ENCODE results near the gene ACY1.
"Not testable (repeated sequence)": the region's sequence is repeated elsewhere in the genome, so short reads cannot be mapped to it uniquely, and the experiment has no call there.

ACY1 gene

DNA sequence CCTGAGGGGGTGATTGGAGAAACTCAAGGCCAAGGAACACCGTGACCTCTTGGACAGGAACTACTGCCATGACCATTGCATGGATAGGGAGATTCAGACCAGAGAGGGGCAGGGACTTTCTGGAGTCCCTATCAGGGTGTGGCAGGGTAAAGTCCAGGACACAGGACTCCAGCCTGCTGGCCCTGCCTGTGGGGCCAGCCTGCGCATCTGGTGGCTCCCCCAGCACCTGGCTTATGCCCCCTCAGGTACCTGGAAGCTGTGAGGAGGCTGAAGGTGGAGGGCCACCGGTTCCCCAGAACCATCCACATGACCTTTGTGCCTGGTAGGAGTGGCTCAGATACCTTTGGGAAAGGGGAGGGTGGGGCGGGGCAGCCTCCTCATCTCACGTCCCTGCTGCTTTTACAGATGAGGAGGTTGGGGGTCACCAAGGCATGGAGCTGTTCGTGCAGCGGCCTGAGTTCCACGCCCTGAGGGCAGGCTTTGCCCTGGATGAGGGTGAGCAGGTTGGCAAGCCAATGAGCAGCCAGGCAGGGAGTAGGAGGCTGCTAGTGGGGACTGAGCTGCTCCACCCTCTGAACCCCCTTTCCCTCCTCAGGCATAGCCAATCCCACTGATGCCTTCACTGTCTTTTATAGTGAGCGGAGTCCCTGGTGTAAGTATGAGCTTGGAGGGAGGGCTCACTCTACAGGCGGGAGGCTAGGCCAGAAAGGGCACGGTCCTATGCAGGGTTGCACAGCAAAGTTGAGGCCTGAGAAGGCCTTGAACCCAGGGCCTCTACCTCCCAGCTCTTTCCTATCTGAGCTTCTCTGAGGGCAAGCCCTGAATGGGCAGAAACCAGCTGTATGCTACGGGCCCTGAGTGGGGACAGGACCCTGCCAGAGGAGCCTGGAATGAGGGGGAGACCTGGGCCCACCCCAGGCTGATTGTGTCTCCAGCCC is 2.9 kb downstream of the ACY1 start:
- no peak for DNase-seq

DNA sequence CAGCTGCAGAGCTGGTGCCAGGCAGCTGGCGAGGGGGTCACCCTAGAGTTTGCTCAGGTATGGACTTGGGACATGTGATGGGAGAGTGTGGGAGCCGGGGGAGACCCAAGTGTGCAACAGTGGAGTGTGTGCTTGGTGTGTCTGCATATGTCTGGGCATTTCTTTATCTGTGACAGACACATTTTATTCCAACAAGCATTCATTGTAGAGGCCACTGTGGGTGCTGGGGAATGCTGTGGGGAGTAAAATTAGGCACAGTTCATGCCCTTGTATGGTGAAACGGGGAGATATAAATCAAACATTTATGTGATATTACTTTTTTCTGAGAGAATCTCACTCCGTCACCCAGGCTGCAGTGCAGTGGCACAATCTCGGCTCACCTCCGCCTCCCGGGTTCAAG is 4.2 kb downstream of the ACY1 start:
- DNase-seq: no peak

DNA sequence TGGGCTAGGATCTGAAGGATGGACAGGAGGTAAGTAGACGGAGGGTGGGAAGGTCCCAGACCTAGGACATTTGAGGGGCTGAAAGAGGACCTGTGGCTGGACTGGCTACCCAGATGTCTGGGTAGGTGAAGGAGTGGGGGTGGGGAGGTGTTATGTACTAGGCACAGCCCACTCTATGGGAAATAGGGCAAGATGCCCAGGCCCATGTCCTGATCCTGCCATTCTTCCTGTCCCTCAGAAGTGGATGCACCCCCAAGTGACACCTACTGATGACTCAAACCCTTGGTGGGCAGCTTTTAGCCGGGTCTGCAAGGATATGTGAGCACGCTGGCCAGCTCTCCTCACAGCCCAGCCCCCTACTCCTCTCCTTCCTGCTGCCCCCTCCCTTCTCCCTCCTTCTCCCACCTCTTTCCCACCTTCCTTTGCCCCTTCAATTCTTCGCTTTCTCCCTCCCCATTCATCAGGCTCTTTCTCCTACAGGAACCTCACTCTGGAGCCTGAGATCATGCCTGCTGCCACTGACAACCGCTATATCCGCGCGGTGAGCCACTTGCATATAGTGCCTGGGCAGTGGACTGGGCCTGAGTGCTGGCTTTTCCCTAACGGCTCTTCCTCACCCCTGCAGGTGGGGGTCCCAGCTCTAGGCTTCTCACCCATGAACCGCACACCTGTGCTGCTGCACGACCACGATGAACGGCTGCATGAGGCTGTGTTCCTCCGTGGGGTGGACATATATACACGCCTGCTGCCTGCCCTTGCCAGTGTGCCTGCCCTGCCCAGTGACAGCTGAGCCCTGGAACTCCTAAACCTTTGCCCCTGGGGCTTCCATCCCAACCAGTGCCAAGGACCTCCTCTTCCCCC is 5.2 kb downstream of the ACY1 start:
- no peak for DNase-seq

DNA sequence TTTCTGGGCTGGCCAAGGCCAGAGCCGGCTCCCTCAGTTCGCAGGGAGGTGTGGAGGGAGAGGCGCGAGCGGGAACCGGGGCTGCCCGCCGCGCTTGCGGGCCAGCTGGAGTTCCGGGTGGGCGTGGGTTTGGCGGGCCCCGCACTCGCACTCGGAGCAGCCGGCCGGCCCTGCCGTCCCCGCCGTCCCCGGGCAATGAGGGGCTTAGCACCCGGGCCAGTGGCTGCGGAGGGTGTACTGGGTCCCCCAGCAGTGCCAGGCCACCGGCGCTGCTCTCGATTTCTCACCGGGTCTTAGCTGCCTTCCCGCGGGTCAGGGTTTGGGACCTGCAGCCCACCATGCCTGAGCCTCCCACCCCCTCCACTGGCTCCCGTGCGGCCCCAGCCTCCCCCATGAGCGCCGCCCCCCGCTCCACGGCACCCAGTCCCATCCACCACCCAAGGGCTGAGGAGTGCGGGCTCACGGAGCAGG is 7.2 kb downstream of the ACY1 start:
- not testable (repeated sequence) for DNase-seq

DNA sequence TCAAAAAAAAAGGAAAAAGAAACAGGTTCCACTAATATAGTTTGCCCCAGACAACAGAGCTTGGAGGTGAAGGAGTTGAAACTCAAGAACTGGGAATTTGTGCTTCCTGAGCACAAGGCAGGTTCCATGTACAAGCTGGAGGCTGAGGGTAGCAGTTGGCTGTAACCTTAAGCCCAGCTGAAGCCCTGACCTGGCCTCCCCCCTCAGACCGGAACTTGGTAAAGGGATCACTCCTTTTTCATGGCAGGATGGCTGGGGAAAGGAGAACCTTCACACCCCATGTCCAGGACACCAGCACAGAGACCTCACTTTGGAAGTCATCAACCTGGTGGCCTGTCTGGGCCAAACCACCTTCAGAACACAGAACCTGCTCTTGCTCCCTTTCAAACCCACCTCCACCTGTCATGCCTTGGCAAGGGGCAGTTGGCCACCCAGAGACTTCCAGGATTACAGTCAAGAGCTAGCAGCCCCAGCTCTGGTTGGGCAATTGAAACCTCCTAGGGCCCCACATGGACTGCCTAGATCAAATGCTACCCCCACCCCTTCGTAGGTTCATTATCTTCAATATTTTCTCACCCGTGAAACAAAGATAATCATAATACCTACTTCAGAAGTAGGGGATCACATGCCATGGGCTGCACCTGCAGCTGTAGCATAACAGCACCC is 8.8 kb downstream of the ACY1 start:
- no peak for DNase-seq

DNA sequence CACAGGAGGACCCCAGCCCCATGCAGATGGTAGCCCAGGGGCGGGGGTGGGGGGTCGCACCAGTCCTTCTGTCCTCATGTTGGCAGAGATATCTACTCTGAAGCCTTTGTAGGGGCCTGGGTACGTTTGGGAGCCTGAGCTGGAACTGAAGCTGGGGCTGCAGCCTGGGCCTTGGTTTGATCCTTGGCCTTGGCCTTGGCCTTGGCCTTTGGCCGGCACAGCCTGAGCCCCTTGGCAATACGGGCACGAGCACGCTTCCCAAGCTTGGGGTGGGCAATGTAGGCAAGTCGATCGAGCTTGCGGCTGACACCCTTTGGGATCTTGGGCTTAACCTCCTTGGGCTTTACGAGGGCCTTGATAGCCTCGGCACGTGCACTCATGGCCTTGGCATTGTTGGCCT is 10.3 kb downstream of the ACY1 start:
- not testable (repeated sequence) for DNase-seq

DNA sequence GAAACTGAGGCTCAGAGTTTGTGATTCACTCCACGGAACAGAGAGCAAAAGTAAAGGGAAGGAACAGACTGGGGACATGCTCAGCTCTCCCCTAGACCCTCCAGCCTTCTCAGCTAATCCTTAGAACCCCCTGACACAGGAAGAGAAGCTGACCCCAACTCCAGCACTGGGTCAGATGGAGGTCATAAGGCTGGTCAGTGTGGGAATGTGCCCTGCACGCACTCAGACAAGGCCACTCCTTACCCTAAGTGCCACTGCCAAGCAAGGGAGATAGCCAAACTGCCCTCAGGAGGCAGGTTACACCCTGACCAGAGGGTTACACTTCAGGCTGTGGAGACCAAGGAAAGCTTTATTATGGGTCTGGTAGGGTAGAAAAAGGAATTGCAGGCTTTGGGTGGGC is 11.2 kb downstream of the ACY1 start:
- no peak for DNase-seq

DNA sequence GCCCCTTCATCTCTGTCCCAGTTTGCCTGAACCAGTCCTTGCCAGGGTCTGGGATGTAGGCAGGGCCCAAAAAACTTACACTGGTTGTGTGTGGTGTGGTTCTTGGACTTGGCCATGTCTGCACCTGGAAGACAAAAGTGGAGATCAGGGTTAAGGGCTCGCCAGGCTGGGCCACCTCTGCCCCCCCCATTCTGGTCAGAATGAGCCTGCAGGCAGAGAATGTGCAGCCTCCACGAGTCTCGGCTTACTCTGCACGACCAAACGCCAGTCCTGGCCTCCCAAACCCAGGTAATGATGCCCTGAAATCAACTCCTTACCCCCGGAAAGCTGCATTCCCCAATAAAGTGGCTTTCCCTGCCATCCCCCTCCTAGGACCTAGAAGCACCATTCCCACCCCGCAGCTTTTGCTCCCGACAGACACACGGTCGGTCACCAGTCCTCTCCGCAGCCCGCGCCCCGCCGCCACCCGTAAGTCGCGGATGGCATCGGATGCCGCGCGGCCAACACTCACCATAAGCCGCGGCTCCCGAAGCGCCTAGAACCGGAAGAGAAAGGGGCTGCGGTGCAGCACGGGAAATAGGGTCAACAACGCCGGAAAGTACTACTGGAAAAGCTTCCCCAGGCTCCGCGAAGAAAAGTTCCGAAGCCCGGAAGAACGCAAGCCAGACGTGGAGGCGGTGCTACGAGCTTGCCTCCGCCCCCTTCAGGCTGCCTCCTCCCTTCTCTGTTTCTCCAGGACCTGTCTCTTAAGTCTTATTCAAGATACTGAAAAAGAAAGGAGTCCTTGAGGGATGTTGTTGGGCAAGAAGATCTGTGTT is 12.2 kb downstream of the ACY1 start, which contains the start of gene RPL29:
TSS of gene RPL29 (minus strand) at position 550 of the 818 bp plus-strand sequence. CDS start at position 116, 434 bp downstream.
- DNase-seq: peak; percentile 71

DNA sequence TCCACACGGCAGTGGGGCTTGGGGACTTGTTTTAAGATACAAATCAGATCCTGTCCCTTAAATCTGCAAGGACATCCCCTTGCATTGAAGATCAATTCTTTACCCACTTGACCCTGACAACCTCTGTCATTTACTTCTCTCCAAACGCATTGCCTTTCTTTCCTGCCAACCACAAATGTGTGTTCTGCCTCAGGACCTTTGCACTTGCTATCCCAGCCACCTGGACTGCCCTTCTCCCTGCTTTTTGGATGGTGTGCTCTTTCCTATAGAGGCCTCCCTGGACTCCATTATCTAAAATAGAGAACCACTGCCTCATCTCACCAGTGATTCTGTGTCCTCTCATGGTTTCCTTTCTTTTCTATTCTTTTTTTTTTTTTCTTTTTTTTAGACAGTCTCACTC is 13.8 kb downstream of the ACY1 start:
- DNase-seq: no peak

DNA sequence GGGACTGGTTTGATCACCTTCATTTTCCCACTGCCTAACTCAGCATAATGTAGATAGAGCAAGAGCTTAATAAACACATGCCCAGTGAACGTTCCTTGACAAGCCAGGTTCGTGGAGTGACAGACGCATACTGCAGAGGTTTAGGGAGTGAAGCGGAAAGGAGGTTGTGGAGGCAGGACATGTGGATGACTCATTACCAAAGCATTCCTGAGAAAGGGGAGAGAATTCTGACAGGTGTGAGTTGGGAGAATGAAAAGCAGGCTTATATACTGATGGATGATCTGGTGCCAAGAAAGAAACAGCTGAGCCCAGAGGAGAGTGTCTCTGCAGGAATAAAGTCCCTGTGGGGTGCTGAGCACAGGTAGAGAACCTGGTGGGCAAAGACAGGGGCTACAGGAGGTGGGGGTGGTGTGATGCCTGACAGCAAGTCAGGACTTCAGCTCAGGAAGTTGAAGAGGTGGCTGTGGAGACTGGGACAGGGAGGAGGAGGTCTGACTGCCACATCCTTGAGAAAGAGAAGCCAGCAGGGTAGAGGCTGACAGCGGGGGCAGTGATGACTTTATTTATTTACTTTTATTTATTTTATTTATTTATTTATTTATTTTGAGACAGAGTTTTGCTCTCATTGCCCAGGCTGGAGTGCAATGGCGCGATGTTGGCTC is 14.7 kb downstream of the ACY1 start:
- DNase-seq: no peak

DNA sequence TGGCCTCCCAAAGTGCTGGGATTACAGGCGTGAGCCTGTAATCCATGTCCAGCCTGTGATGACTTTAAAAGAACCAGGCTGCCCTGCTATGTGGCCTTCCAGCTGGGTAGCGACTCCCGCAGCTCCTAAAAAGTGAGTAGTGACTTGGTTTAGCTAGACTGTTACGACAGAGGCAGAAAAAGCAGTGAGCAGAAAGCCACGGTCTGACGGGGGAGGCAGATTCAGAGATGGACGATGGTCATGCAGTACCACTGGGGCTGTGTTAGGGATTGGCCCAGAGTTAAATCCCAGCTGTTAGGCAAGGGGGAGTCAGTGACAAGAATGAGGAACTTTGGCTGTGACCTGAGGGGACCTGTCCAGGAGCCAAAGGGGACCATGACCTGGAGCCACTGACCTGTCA is 15.4 kb downstream of the ACY1 start:
- DNase-seq: no peak

DNA sequence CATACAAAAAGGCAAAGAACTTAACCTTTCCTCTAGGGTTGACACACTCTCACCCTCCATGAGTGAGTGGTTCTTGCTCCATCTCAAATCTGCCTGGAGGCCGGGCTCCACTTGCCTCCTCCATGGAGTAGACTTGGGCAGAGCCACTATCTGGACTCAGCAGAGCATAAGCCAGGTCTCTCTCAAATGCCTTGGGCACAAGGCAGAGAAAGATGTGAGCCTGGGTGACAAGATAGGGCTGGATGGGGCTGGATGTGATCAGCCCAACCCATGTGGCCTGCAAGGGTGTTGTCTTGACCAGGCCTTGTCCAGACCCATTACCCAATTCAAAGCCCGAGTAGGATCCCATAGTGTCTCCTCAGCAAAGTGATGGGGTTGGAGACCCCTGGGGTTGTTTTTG is 16.5 kb downstream of the ACY1 start:
- DNase-seq: no peak

DNA sequence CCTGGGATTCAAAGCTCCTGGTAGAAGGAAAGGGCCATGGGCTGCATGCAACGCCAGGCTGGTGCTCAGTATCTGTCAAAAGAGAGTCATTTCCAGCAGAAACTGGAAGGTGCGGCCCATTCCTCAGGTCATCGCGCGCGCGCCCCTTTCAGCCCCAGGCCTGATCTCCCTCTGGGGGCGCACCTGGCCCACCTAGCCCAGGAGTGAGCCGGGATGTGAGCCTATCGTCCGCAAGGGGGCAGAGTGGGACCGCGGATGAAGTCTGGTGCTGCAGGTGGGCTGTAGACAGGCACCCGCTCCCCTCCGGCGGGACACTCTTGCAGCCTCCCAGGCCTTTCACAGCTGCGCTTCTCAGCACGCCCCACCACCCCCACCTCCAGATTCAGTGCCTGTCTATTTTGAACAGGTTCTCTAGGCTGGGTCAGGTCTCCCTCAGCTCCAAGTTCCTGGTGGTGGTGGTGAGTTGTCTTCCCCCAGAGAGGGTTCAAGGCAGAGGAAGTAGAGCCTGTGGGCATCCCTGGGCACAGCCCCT is 18.2 kb downstream of the ACY1 start:
- DNase-seq: no peak

DNA sequence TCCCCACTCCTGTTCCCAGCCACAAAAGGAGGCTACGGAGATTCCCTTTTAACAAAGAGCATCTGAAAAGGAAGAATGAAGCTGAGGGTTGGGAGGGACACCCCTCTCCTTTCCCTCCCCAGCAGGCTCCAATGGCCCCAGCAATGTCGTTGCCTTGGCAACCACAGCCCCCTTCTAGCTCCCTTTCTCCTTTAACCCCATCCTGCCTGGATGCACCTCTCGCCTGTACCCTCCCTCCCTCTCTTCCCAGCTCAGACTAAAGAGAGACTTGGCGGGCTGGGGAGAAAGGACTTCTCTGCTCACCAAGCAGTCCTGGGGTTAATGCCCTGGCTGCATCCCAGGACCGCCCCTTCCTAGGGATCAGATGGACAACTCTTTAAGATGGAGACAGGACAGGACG is 19.4 kb downstream of the ACY1 start:
- DNase-seq: no peak

DNA sequence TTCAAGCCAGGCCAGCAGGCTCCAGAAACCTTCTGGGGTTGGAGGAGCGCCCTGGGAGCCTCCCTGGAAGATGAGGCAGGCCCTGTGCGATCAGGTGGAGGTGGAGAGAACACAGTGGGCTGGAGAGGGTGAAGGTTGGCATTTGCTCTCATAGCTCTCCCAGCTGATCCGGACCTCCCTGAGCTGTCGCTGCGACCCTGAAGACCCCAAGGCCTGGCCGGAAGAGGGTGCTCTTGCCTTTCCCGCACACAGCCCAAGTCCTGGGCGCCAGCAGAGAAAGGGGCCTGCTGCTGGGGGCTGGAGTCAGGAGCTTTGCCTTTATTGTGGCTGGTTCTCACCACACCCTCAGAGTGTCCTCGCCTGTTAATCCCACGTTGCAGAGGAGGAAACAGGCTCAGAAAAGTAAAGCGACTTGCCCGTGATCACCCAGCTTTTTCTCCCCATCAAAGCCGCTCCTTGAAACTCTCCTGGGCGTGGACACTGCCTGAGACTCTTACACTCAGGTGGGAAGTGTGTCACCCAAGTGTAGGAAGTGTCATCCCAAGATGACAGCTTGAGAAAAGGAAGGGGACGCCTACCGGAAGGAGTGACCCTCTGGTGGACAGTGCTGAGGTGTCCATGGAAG is 20.9 kb downstream of the ACY1 start:
- DNase-seq: no peak

DNA sequence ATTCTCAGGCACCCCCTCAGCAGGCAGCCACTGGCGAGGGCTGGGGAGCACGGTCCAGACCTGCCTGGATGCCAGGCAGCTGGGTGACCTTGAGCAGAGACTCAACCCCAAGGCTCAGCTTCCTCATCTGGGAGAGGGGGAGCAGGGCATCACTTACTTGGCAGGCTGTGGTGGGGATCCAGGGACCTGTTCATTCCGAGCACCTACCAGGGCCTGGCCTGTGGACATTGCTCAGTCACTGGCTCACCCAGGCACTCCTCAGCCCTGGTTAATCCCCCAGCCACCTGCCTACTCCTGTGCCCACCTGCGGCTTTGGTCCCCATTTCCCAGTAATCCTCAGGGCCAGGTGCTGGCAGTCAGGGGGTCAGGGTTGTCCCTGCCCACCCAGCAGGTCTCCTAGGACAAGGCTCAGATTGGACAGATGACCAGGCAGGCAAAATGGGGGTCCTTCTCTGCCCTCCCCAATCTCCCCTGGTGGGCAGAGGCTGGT is 21.6 kb downstream of the ACY1 start:
- DNase-seq: no peak

DNA sequence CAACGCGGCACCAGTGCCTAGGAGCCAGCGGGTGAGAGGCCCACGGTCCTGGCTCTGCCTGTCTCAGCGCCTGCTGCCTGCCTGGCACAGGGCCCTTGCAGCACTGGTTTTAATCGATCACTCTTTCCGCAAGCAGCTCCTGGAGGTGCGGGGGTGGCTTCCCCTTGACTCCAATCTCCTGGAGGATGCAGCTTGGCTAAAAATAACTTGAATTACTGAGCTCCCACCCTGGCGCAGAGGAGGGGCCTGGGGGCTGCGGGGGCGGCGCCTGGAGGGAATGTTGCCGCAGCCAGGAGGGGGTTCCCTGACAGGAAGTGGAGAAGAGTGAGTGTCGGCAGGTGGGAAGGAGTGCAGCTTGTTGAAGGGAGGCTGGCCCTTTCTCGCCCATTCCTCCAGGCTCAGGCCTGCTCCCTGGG is 22.2 kb downstream of the ACY1 start:
- peak; percentile 7 for DNase-seq

DNA sequence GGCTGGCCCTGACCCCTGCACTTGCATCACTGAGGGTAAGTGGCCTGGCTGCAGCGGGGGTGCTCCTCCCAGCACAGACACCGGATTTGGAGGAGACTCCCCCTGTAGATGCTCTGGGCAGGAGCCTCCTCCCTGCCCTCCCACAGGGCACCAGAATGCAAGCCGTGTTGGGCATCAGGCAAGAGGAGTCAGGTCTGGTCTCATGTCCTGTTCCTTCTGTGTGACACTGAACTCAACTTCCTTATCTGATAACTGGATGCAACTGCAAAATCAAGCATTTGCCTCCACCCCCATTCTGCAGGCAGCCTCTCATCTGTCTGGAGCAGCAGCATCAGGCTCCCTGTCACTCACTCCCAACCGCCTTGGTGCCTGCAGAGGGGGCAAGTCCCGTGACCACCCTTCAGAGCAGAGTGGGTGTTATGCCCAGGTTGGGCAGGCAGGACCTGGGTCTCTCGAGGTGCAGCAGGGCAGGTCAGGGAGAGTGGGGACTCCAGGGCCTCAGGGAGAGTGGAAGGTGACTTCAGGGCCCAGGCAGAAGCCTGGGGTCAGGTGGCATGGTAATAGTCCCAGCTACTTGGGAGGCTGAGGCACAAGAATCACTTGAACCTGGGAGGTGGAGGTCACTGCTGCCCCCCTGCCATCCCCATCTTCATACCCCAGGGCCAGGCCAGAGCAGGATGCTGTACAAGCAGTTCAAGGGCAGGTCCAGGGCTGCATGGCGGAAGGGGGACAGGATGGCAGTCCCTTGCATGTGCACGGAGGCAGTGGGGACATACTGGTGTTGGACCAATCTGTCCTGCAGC is 22.9 kb downstream of the ACY1 start:
- DNase-seq: no peak

DNA sequence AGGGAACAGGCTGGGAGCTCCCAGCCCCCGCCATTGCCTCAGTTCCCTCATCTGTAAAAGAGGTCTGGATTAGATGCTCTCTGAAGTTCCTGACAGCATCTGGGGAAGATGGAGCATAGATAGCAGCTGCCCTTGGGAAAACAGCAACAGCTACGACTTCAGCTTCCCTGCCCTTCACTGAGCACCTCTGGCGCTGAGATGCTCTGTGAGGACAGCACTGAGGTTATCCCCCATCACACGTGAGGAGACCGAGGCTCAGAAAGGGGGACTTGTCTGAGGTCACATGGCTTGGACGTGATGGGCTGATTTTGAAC is 23.4 kb downstream of the ACY1 start:
- DNase-seq: no peak

DNA sequence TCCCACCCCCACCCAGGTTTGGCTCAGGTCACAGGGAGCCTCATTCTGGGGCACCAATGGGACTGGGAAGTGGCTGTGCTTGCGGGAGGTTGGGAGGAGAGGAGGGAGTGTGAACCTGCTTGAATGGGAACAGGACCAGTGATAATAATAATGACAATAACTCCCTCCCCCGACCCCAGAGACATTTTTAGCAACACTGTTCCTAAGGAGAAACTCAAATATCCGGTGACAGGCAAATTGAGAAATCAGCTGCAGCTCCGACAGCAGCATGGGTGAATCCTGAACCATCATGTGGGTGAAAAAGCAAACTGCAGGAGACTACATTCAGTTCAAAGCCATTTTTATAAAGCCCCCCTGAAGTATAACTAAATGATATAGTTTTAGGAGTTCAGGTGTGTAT is 24.0 kb downstream of the ACY1 start:
- no peak for DNase-seq

All from DMS153 (cell line).